ENCODE data around the gene PFN4.

GRCh38 chr2:24065341-24065740 lies 57.8 kb downstream of the PFN4 start:
- TF ChIP-seq POLR2A (IDR thresholded peaks at IDR 0.05) = no peak
- no peak for TF ChIP-seq CTCF (IDR thresholded peaks at IDR 0.05)
